Measurements from ENCODE around the gene PRICKLE1.

GRCh38 chr12:42477941-42478340 is 111.6 kb downstream of the PRICKLE1 start:
- TF ChIP-seq CTCF (CRISPR knock-in tag; IDR thresholded peaks at IDR 0.05), result no peak
- TF ChIP-seq ZBTB3 (CRISPR knock-in tag; IDR thresholded peaks at IDR 0.05; ENCODE audit: borderline replicate concordance, low read depth), result no peak
- TF ChIP-seq ZNF547 (CRISPR knock-in tag; IDR thresholded peaks at IDR 0.05), result no peak
- TF ChIP-seq ERF (CRISPR knock-in tag; IDR thresholded peaks at IDR 0.05), result no peak
- TF ChIP-seq HOXA9 (CRISPR knock-in tag; IDR thresholded peaks at IDR 0.05; ENCODE audit: borderline replicate concordance), result no peak
- TF ChIP-seq TEAD2 (CRISPR knock-in tag; IDR thresholded peaks at IDR 0.05), result no peak
- TF ChIP-seq SRSF9 (IDR thresholded peaks at IDR 0.05; ENCODE audit: borderline replicate concordance, insufficient read depth, low read depth, low read length, poor library complexity, severe bottlenecking), result no peak
- TF ChIP-seq REXO4 (CRISPR knock-in tag; IDR thresholded peaks at IDR 0.05; ENCODE audit: borderline replicate concordance), result no peak
- no peak for TF ChIP-seq FOXK1 (CRISPR knock-in tag; IDR thresholded peaks at IDR 0.05; ENCODE audit: borderline replicate concordance, low read depth)
- no peak for TF ChIP-seq ZNF597 (CRISPR knock-in tag; IDR thresholded peaks at IDR 0.05)
- no peak for TF ChIP-seq ZNF253 (CRISPR knock-in tag; IDR thresholded peaks at IDR 0.05; ENCODE audit: borderline replicate concordance)
- no peak for TF ChIP-seq ZNF3 (CRISPR knock-in tag; IDR thresholded peaks at IDR 0.05)
- TF ChIP-seq SAP130 (CRISPR knock-in tag; IDR thresholded peaks at IDR 0.05; ENCODE audit: low read depth), result no peak
- no peak for TF ChIP-seq GABPA (IDR thresholded peaks at IDR 0.05; ENCODE audit: low read depth, low read length)
- TF ChIP-seq GABPA (CRISPR knock-in tag; IDR thresholded peaks at IDR 0.05; ENCODE audit: low read depth), result no peak
